Panc1 (cell line): ENCODE measurements around the gene MLKL. TPM values are rescaled to one million over a fixed set of nuclear protein-coding genes. Genes with fewer than 3 reads are reported as not detected.

Experiments used
- ATAC-seq: fragments of 200-7000 bp; cut with Tn5 transposase; 2 replicates; pipeline ENCODE4 v1.9.1; 2020; ENCODE audit warnings: mild to moderate bottlenecking, moderate library complexity
- BruUV-seq: library from RNA; stranded (reverse); fragments of 400-500 nt; replicated peaks from 2 replicates; lab custom pipeline; 2021; lab: Mats Ljungman, UMichigan
- CTCF ChIA-PET: fragments of 300-600 bp; sonication (Branson Sonifier 250); formaldehyde crosslinking; loops from one replicate; lab custom pipeline; 2022; ENCODE audit warnings: antibody characterized with exemption; lab: Charles Lee
- POLR2A ChIA-PET: fragments of 300-600 bp; sonication (Branson Sonifier 250); formaldehyde crosslinking; loops from one replicate; lab custom pipeline; 2022; ENCODE audit warnings: antibody characterized with exemption; lab: Charles Lee
- DNase-seq: peaks from one replicate; pipeline ENCODE4 v3.0.0-alpha.2; 2010; ENCODE audit warnings: low read depth, low spot score
- H3K27ac ChIP-seq: 2 replicates; pipeline ENCODE4 v1.5.1; 2011; ENCODE audit warnings: mild to moderate bottlenecking, low read length, inconsistent platforms
- H3K27me3 ChIP-seq: fragments of 200-500 bp; sonication (Bioruptor generic); 2 replicates; pipeline ENCODE4 v1.6.0; 2014; ENCODE audit warnings: low read length, inconsistent platforms; ENCODE audit not compliant: control insufficient read depth, insufficient read depth
- H3K36me3 ChIP-seq: fragments of 200-500 bp; sonication (Bioruptor generic); 2 replicates; pipeline ENCODE4 v1.5.1; 2014; ENCODE audit warnings: inconsistent platforms, mild to moderate bottlenecking, low read length, moderate library complexity; ENCODE audit not compliant: control insufficient read depth, insufficient read depth
- H3K4me1 ChIP-seq: 2 replicates; pipeline ENCODE4 v1.5.1; 2011; ENCODE audit warnings: inconsistent platforms, mild to moderate bottlenecking, low read length, moderate library complexity; ENCODE audit not compliant: control insufficient read depth, insufficient read depth
- H3K4me3 ChIP-seq, 2 experiments: 2 replicates each; pipeline ENCODE4 v1.5.1; 2011 to 2012; ENCODE audit warnings: low read depth in 2 of 2, low read length in 2 of 2, mild to moderate bottlenecking in 2 of 2, inconsistent platforms in 1 of 2, moderate library complexity in 1 of 2
- H3K9me3 ChIP-seq: fragments of 200-500 bp; sonication (Bioruptor generic); 2 replicates; pipeline ENCODE4 v1.5.1; 2014; ENCODE audit warnings: low read depth, mild to moderate bottlenecking, inconsistent platforms, low read length, moderate library complexity; ENCODE audit not compliant: control insufficient read depth, insufficient read depth
- CTCF ChIP-seq: fragments of 450-650 bp; IDR thresholded peaks from 2 replicates; pipeline ENCODE4 v1.5.1; 2017; ENCODE audit warnings: mild to moderate bottlenecking
- POLR2AphosphoS5 ChIP-seq: IDR thresholded peaks from 2 replicates; pipeline ENCODE4 v1.6.1; 2012; ENCODE audit warnings: mild to moderate bottlenecking, low read depth, low read length, moderate library complexity
- REST ChIP-seq, 2 experiments: IDR thresholded peaks; 2 replicates each; pipeline ENCODE4 v1.6.1; 2011 to 2012; ENCODE audit warnings: low read depth in 2 of 2, control low read depth in 1 of 2, low read length in 1 of 2, mild to moderate bottlenecking in 1 of 2, moderate library complexity in 1 of 2; ENCODE audit not compliant: insufficient read depth in 1 of 2
- SIN3A ChIP-seq: IDR thresholded peaks from 2 replicates; pipeline ENCODE4 v1.6.1; 2012; ENCODE audit warnings: low read depth, mild to moderate bottlenecking, low read length, moderate library complexity, borderline replicate concordance; ENCODE audit not compliant: insufficient read depth
- TCF7L2 ChIP-seq: IDR thresholded peaks from 2 replicates; pipeline ENCODE4 v1.6.1; 2011; ENCODE audit warnings: mild to moderate bottlenecking, low read depth, low read length, inconsistent platforms
- in situ Hi-C: cut with HindIII; loops from 2 replicates; pipeline ENCODE4 v1.10.0; 2016; ENCODE audit warnings: low sequenced_read_pairs, low pct_unique_long_range_greater_than_20kb
- intact Hi-C: fragments of 100-400 bp; cut with micrococcal nuclease; formaldehyde crosslinking; loops from one replicate; pipeline ENCODE4 v1.10.0; 2022; ENCODE audit not compliant: unreplicated experiment
- total RNA-seq: library from RNA; stranded (reverse); gene quantifications from one replicate; pipeline ENCODE4 v1.2.1, GENCODE V29; 2021; ENCODE audit not compliant: unreplicated experiment

MLKL gene
- total RNA-seq, 1 experiment from 2014 or later, result 4.8 TPM

GRCh38 chr16:74711938-74712337, 11.3 kb upstream of the MLKL start:
- in situ Hi-C loops, result no loop called here
- CTCF ChIA-PET, result interaction anchor here (0.6 to 0.7 kb wide), 5 partner anchors 14 to 597 kb away, joined by 3 to 6 read pairs (median 3); no protein-coding TSS in a partner anchor
- Histone ChIP-seq H3K27ac (no peak overlapping the region), H3K36me3 (no peaks in the 10 kb centered on the region), H3K9me3 (no peaks in the 10 kb centered on the region), H3K4me3 (no peak overlapping the region), H3K4me1 (no peaks in the 10 kb centered on the region), H3K27me3 (no peaks in the 10 kb centered on the region)
- DNase-seq (no peak), ATAC-seq (no peak)
- no peak for TF ChIP-seq CTCF
- TF ChIP-seq SIN3A, result no peak
- no peak for TF ChIP-seq POLR2AphosphoS5
- no peak for TF ChIP-seq REST (IDR thresholded peaks at IDR 0.05; ENCODE audit: insufficient read depth in 1 of 2, low read depth in 2 of 2, low read length in 1 of 2)
- TF ChIP-seq TCF7L2, result no peak
- POLR2A ChIA-PET, result no interaction called here
- BruUV-seq, result no TSS peak
- intact Hi-C loops, result no loop called here

- Histone ChIP-seq H3K4me3 (no peak overlapping the region), H3K27me3 (no peaks in the 10 kb centered on the region), H3K36me3 (no peaks in the 10 kb centered on the region), H3K9me3 (no peaks in the 10 kb centered on the region), H3K27ac (no peak overlapping the region), H3K4me1 (no peaks in the 10 kb centered on the region)
- no peak for ATAC-seq
- POLR2A ChIA-PET, result no interaction called here
- intact Hi-C loops, result no loop called here
- no peak for TF ChIP-seq POLR2AphosphoS5
- TF ChIP-seq TCF7L2, result no peak
- TF ChIP-seq CTCF, result no peak
- TF ChIP-seq REST (IDR thresholded peaks at IDR 0.05; ENCODE audit: insufficient read depth in 1 of 2, low read depth in 2 of 2, low read length in 1 of 2), result no peak
- no peak for TF ChIP-seq SIN3A
- no peak for DNase-seq
- CTCF ChIA-PET, result interaction anchor here (1.1 kb wide), 1 partner anchor 152 kb away, joined by 4 read pairs; no protein-coding TSS in a partner anchor
- BruUV-seq, result no TSS peak
- in situ Hi-C loops, result no loop called here
Measured at GRCh38 chr16:74710401-74710800, 9.7 kb upstream of the MLKL start.
